Measurements from ENCODE around the gene EMC8. TPM values are rescaled to one million over a fixed set of nuclear protein-coding genes. Genes with fewer than 3 reads are reported as not detected.

Gene EMC8
- 33.0 and 37.1 TPM in 2 replicates for total RNA-seq

DNA sequence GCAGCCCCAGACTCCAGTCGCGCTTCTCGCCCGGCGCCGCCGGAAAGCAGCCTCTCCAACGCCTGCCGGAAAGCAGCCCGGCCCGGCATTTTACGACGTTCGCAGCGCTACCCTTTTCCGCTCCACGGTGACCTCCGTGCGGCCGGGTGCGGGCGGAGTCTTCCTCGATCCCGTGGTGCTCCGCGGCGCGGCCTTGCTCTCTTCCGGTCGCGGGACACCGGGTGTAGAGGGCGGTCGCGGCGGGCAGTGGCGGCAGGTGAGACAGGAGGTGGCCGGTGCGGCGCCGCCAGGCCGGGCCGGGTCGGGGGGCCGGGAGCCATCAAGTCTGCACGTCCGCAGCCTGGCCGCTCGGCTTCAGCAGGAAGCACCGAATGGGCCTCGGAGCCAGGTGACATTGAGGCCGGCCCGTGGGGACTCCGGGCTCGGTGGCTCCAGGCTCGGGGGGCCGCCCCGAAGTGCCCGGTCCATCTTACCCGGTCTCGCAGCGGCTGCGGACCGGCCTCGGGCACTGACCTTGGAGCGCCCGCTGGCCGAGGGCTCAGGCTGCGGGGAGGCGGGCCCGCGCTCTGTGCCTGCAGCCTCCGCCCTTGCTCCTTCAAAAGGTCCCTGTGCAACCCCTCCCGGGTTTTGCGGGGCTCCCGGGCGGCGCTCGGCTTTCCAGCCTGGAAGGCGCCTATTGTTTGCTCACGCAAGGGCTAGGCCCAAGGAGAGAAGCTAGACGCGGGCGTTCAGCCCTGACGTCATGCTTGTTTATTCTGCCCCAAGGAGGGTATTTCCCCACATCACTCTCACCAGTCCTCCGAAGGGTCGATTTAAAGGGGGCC, at the start of gene EMC8, which contains the start of gene COX4I1:
Gene EMC8, minus strand, starts transcription at position 48 of the 824 bp plus-strand sequence. CDS start 249 bp downstream, outside the sequence.
Gene COX4I1, plus strand, starts transcription at position 199 of the 824 bp plus-strand sequence. CDS start 1,511 bp downstream, outside the sequence.

DNA sequence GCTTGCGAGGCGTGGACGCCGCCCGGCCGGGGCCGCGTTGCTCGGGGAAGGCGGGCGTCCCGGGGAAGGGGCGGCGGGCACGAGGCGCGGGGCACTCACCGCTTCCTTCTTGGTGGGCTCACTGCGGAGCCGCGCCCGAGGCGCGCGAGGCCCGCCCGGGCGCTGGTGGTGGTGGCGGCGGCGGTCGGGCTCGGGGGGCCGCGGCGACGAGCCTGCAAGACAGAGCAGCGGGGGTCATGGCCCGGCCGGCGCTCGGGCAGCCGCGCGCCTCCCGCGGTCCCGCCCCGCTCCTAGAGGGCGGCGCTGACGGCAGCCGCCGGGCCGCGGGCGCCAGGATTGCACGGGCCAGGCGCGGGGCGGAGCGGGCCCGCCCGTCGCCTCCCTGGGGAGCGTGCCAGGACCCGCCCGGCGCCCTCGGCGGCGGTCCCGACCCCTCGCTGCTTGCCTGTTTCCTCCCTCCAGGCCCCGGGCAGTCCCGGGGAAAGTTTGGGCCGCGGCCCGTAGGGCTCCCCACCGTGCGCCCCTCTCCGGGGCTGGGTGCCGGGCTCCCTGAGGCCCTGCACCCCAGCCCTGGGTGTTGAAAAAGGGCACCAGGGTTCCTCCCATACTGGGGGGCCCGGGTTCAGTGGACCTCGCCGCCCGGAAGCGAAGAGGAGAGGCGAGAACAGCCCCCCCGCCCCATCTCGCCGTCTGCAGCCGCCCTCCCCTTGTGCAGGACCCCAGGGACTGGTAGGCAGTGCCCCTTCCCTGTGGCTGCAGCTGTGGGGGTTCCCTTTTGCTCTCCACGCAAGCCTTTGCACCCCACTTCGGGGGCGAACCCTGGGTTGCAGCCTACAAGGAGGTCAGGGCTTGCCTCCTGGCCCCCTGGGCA, 48.3 kb downstream of the EMC8 start, which contains the start of gene C16orf74:
Gene C16orf74, minus strand, starts transcription at position 270 of the 871 bp plus-strand sequence. CDS start 15,879 bp downstream, outside the sequence.

Small RNA genes lying within 50 kb of the gene (small RNA-seq; reads per million reads assigned to genes)
- gene RNU1-103P, result not detected

Other genes starting within 250 kb of the EMC8 start
- 22.8 and 35.4 TPM in 2 replicates for gene GSE1, start 186.2 kb downstream of the EMC8 start, total RNA-seq
- 8.1 and 16.8 TPM in 2 replicates for gene GINS2, start 110.6 kb downstream of the EMC8 start, total RNA-seq
- 1.5 and 6.5 TPM in 2 replicates for gene C16orf74, start 48.4 kb downstream of the EMC8 start, total RNA-seq
- gene COX4I1, start 151 bp upstream of the EMC8 start, total RNA-seq, result 242 and 360 TPM in 2 replicates
- gene IRF8, start 99.6 kb upstream of the EMC8 start, total RNA-seq, result not detected in 2 replicates